Measurements from ENCODE around the gene SLC41A3.
"Not testable (repeated sequence)": the region's sequence is repeated elsewhere in the genome, so short reads cannot be mapped to it uniquely, and the experiment has no call there.

SLC41A3 gene

DNA sequence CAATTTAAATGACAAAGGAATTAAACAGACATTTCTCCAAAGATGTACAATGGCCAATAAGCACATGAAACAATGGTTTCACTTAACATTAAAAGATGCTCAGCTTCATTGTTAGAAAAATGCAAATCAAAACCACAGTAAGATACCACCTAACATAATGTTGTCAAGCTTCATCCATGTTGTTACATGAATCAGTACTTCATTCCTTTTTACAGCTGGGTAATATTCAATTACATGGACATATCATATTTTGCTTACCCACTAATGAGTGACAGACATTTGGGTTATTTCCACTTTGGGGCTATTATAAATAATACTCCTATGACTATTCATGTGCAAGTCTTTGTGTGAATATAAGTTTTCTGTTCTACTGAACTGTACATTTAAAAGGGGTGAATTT, 7.8 kb downstream of the SLC41A3 start:
- H3K27ac ChIP-seq = peak overlapping the region; percentile 20; the same call in 1 of the 2 replicates
- TF ChIP-seq, protein P1, sequence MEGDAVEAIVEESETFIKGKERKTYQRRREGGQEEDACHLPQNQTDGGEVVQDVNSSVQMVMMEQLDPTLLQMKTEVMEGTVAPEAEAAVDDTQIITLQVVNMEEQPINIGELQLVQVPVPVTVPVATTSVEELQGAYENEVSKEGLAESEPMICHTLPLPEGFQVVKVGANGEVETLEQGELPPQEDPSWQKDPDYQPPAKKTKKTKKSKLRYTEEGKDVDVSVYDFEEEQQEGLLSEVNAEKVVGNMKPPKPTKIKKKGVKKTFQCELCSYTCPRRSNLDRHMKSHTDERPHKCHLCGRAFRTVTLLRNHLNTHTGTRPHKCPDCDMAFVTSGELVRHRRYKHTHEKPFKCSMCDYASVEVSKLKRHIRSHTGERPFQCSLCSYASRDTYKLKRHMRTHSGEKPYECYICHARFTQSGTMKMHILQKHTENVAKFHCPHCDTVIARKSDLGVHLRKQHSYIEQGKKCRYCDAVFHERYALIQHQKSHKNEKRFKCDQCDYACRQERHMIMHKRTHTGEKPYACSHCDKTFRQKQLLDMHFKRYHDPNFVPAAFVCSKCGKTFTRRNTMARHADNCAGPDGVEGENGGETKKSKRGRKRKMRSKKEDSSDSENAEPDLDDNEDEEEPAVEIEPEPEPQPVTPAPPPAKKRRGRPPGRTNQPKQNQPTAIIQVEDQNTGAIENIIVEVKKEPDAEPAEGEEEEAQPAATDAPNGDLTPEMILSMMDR (conservative IDR thresholded peaks at IDR 0.05) = no peak

DNA sequence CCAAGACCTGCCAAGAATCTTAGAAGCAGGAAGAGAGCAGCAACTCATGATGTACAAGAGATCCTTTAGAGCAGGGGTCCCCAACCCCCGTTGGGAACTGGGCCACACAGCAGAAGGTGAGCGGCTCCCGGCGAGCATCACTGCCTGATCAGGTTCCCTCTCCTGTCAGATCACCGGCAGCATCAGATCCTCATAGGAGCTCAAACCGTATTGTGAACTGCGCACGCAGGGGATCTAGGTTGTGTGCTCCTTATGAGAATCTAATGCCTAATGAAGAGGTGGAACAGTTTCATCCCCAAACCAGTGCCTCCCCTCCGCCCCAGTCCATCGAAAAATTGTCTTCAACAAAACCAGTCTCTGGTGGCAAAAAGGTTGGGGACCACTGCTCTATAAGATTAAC, 13.8 kb downstream of the SLC41A3 start:
- H3K27ac ChIP-seq = no peak overlapping the region
- TF ChIP-seq, protein P1 (conservative IDR thresholded peaks at IDR 0.05) = no peak

DNA sequence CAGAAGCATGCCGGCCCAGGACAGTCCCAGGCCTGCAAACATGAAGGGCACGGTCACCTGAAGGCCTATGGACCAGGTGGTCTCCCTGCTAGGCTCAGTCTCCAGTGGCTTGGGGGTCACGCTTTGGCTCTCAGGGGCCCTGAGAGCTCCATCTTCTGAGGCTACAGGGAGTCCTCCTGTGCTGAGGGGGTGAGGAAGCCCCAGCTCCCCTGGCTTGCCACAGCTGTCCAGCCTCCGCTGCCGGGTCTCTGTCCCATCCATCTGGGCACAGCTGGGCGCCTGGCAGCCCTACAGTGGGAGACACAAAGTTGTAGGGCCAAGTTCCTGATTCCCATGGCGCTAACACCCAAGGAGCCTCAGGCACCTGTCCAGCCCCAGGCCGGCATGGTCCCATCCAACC, 16.0 kb downstream of the SLC41A3 start:
- H3K27ac ChIP-seq = no peak overlapping the region
- TF ChIP-seq, protein P1 (conservative IDR thresholded peaks at IDR 0.05) = no peak

DNA sequence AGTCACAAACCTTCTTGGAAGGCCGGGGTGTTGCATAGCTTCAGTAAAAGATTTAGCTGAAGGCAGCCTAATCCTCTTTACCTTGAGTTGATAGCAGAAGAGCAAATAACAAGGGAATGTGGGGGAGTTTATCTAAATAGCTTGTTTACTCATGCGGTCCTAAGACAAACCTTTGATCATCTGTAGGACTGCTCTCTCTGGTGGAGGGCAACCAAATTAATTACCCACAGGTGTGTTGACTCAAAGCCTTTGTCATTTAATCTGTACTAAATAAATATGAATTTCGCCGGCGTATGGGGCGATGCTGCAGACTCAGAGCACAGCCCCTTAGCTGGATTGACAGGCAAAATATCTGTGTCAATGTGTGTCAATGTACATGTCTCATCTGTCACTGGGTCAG, 17.2 kb downstream of the SLC41A3 start:
- not testable (repeated sequence) for H3K27ac ChIP-seq

DNA sequence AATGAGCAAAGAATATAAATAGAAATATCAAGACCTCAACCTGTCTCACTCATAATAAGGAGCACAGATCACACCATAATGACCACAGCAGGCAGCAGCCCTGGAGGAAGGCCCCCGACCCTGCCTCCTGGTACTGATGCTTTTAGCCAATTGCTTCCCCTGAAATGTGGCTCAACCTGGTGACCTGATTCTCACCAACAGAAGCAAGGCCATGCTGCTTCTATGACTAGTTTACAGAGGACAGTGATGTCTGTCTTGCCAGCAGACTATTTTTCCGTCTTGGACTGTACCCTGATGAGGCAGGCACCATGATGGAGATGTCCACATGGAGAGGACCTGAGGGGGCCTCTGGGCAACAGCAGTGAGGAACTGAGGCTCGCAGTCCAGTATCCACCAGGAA, 18.0 kb downstream of the SLC41A3 start:
- TF ChIP-seq, protein P1 (conservative IDR thresholded peaks at IDR 0.05) = no peak

DNA sequence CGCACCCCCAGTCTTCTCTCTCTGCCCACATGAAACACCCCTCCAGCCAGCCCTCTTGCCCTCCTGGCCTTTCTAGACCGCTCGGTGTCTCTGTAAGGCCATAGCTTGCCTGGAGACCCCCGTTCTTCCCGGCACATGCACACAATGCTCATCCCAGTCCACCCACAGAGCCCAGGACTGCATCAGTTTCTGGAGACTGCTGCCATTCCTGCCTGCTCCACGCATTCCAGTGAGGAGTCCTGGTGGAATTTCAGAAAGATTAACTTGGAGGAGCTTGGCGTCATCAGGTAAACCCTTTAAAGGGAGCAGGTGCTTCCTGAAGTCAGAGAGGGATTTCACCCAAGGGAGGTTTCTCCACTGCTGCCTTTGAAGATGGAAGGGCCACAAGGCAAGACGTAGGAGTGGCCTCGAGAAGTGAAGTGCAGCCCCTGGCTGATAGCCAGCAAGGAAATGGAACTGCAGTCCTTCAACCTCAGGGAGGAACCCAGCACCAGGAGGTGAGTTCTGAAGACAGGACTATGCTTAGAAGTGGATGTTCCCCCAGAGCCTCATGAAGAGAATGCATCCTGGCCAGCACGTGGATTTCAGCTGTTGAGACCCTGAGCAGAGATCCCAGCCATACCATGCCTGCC, 19.2 kb downstream of the SLC41A3 start:
- TF ChIP-seq, protein P1 (conservative IDR thresholded peaks at IDR 0.05) = no peak
- H3K27ac ChIP-seq = no peak overlapping the region

More for the DNA sequence above, 18.0 kb downstream of the SLC41A3 start:
- no peak overlapping the region for H3K27ac ChIP-seq

DNA sequence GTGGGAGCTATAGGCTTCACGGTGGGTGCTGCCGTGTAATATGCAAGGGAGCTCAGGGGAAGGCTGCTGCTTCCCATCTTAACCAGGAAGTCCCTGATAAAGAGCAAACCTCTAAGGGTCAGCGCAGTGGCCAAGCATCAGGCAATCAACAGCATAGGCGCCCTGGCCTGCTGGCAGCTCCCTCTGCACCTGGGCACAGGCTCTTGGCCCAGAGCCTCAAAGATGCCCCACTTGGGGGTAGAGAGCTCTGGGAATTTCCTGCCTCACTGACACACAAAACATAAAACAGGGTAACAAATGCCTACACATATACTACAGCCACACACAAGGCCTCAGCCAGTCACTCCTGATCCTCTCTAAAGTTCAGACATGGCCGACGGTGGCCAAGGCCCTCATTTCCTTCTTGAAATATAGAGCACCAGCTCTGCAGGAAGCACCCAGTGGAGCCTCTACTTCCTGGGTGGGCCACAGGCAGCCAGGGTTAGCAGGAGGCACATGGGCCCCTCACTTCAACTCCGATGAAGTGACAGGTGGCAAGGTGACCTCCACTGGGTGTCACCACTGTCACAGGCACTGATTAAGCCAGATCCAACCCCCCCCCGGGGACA, 20.5 kb downstream of the SLC41A3 start:
- TF ChIP-seq, protein P1 (conservative IDR thresholded peaks at IDR 0.05) = no peak
- H3K27ac ChIP-seq = no peak overlapping the region
